GM12892 (cell line): Measurements from ENCODE around the gene PSMD3.

Source experiments
- POLR2A ChIP-seq: IDR thresholded peaks from 2 replicates; pipeline ENCODE4 v1.6.1; 2011; ENCODE audit warnings: low read depth, low read length, control low read depth
- TAF1 ChIP-seq: IDR thresholded peaks from 2 replicates; pipeline ENCODE4 v1.6.1; 2011; ENCODE audit warnings: low read depth, mild to moderate bottlenecking, control low read depth, low read length, borderline replicate concordance

- TF ChIP-seq POLR2A (no peak), TAF1 (no peak)
Measured at GRCh38 chr17:40019140-40019991, 38.8 kb downstream of the PSMD3 start.
